Fibroblast of the aortic adventitia (primary cell): ENCODE measurements around the gene MPP4. TPM values are rescaled to one million over a fixed set of nuclear protein-coding genes. Genes with fewer than 3 reads are reported as not detected.
"Not testable (repeated sequence)": the region's sequence is repeated elsewhere in the genome, so short reads cannot be mapped to it uniquely, and the experiment has no call there.

Source experiments
- DNase-seq: peaks from one replicate; pipeline ENCODE4 v3.0.0-alpha.2; 2010; ENCODE audit warnings: low read depth
- H3K4me3 ChIP-seq: 2 replicates; pipeline ENCODE4 v1.5.1; 2011; ENCODE audit warnings: low read depth, mild to moderate bottlenecking, control low read depth, low read length, moderate library complexity
- total RNA-seq: library from RNA; depleted of rRNA; stranded (reverse); fragments of >200 nt; gene quantifications from 2 replicates; pipeline ENCODE4 v1.2.3, GENCODE V29; 2012; ENCODE audit warnings: low replicate concordance
- TF ChIP-seq, protein P1 (sequence below): IDR thresholded peaks from 2 replicates; pipeline ENCODE4 v1.5.1; 2011; ENCODE audit warnings: mild to moderate bottlenecking, low read length, control low read depth, inconsistent platforms; ENCODE audit not compliant: insufficient read depth

Gene MPP4
- total RNA-seq, 1 donor = 4.0 TPM

DNA sequence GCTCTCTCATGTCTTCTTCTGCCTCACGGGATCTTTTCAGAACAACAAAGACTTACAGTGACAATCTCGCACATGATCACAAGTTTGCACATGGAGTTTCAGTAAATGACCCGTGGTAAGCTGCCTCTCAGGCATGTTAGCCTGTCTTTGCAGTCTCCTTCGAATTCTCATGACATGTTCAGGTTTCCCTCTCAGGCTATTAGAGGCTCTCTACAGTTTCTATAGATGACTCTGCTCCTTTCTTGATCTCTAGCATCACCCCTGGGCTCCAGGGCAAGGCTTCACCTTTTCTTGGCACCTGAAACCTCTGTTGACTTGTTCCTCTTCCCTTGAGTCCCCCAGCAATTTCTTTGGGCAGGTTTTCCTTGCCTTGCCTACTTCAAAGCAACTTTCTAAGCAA lies 23.0 kb downstream of the MPP4 start:
- TF ChIP-seq, protein P1, sequence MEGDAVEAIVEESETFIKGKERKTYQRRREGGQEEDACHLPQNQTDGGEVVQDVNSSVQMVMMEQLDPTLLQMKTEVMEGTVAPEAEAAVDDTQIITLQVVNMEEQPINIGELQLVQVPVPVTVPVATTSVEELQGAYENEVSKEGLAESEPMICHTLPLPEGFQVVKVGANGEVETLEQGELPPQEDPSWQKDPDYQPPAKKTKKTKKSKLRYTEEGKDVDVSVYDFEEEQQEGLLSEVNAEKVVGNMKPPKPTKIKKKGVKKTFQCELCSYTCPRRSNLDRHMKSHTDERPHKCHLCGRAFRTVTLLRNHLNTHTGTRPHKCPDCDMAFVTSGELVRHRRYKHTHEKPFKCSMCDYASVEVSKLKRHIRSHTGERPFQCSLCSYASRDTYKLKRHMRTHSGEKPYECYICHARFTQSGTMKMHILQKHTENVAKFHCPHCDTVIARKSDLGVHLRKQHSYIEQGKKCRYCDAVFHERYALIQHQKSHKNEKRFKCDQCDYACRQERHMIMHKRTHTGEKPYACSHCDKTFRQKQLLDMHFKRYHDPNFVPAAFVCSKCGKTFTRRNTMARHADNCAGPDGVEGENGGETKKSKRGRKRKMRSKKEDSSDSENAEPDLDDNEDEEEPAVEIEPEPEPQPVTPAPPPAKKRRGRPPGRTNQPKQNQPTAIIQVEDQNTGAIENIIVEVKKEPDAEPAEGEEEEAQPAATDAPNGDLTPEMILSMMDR = no peak
- DNase-seq = no peak
- H3K4me3 ChIP-seq = no peak overlapping the region

DNA sequence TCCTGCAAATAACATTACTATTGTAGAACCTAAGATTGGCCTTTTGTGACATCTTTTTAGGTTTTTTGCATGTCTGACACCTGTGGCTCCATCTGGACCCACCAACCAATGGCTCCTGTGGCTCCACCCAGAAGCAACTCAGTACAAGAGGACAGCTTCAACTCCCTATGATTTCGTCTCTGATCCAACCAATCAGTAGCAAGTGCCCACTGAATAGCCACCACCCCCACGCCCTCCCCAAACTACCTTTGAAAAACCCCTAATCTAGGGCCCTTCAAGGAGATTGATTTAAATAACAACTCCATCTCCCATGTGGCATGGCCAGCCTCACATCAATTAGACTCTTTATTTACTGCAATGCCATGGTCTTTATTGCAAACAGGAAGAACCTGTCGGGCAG lies 23.6 kb downstream of the MPP4 start:
- TF ChIP-seq, protein P1 = no peak
- H3K4me3 ChIP-seq = no peak overlapping the region
- no peak for DNase-seq

DNA sequence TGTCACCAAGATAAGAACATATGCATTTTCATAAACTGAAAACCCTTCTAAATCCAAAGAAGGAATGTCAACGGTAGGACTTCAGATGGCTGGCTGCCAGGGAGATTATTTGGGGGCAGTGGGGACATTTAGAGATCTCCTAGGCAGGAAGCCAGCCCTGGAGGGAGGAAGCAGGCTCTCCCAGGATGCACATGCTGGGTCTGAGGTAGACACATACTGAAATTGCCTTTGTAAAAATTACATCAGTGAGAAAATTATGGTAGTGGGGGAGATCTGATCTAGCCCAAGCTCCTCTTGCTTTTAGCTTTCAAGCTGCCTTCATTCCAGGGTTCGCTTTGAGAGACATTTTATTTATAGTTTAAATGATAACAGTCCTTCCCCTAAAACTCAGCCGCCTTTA lies 24.1 kb downstream of the MPP4 start:
- no peak for DNase-seq
- TF ChIP-seq, protein P1 = no peak
- H3K4me3 ChIP-seq = no peak overlapping the region

DNA sequence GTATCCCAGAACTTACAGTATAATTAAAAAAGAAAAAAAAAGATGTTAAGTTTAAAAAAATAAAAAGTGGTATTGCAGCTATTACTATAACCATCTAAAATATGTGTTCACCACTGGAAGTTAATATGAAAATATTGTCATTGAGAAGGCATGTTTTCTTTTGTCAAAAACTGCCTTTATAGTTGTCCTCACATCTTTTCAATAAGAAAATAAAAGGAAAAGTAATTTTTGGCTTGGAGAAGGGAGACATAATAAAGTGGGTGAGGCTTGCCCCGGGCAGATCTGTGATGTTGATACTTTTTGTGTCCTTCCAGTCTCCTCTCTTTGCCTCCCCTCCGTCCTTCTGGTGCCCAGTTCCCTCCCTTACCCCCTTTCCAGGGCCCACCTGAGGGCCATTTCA lies 24.9 kb downstream of the MPP4 start:
- TF ChIP-seq, protein P1 = no peak
- H3K4me3 ChIP-seq = no peak overlapping the region
- no peak for DNase-seq

DNA sequence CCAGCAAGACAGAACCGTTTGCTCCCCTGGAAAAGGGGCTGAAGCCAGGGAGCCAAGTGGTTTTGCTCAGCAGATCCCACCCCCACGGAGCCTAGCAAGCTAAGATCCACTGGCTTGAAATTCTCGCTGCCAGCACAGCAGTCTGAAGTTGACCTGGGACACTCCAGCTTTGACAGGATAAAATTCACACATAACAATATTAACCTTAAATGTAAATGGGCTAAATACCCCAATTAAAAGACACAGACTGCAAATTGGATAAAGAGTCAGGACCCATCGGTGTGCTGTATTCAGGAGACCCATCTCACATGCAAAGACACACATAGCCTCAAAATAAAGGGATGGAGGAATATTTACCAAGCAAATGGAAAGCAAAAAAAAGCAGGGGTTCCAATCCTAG lies 27.2 kb downstream of the MPP4 start:
- DNase-seq, H3K4me3 ChIP-seq: not testable (repeated sequence)

DNA sequence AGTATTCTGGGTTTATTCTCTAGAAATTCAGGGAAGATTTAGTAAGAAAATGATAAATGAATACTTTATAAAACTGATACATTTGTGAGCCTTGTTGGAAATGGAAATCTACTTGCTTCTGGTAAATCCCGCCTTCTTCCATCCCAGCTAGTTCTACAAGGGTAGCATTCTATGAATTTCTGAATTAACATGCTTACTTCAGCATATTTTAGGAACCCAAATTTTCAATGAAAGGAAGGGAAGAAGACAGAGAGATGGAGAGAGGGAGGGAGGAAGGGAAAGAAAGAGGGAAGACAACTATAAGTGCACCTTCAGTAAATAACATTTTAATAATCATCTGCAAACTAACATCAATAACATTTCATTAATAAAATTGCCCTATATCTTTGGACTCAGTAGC lies 28.6 kb downstream of the MPP4 start:
- H3K4me3 ChIP-seq = no peak overlapping the region
- TF ChIP-seq, protein P1 = no peak
- DNase-seq = no peak

DNA sequence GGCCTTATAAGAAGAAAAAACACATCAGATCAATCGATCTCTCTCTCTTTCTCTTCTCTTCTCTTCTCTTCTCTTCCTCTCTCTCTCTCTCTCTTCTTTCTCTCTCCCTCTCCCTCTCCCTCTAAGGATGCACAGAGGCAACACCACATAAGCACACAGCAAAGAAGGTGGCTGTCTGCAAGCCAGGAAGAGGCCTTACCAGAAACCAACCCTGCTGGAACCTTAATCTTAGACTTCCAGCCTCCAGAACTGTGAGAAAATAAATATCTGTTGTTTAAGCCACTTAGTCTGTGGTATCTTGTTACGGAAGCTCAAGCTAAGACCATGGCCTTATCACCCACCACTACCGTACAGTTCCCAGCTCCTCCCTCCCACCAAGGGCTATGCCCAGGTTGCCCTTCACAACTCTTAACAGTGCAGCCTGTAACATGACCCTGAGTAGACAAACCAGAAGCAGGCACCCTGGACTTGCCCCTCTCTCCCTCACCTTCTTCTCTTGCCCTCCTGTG lies 30.0 kb downstream of the MPP4 start:
- TF ChIP-seq, protein P1 = no peak
- no peak overlapping the region for H3K4me3 ChIP-seq
- DNase-seq = no peak

DNA sequence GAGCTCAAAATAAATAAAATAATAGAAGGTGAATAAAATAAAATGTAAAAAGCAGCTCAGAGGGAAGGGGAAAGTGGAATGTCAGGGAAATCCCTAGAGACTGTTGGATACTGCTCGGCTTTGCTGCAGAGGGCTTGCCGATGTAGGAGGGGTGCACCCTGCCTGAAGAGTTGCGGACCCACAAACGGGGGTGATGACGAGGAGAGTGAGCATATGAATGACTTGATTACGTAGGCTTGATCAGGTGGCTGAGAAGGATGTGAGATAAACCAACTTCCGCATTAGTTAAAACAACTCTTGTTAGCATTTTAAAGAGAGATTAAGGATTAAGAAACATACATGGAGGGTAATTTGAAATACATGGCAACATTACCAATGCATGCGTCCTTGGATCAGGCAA lies 34.1 kb downstream of the MPP4 start:
- no peak overlapping the region for H3K4me3 ChIP-seq
- DNase-seq = no peak
- TF ChIP-seq, protein P1 = no peak
